Right renal cortex interstitium (tissue), 3 donors: Measurements from ENCODE around the gene STXBP6. TPM values are rescaled to one million over a fixed set of nuclear protein-coding genes. Genes with fewer than 3 reads are reported as not detected.
A peak's percentile ranks its signal among the peaks of the same experiment; 100 is the strongest.
"Not testable (repeated sequence)": the region's sequence is repeated elsewhere in the genome, so short reads cannot be mapped to it uniquely, and the experiment has no call there.

Experiments used
- DNase-seq, 3 donors: peaks; one replicate each; pipeline ENCODE4 v3.0.0-alpha.2; 2013; ENCODE audit warnings: low read depth in 3 of 3, low spot score in 2 of 3
- polyA plus RNA-seq, 3 donors: library from polyadenylated mRNA; unstranded; fragments of 120-200 nt; gene quantifications; one replicate each; pipeline ENCODE4 v1.2.1, GENCODE V29; 2013; ENCODE audit not compliant: insufficient read length in 3 of 3

Gene STXBP6
- polyA plus RNA-seq, 3 donors: 8.8 to 9.4 (median 9.2) TPM

DNA sequence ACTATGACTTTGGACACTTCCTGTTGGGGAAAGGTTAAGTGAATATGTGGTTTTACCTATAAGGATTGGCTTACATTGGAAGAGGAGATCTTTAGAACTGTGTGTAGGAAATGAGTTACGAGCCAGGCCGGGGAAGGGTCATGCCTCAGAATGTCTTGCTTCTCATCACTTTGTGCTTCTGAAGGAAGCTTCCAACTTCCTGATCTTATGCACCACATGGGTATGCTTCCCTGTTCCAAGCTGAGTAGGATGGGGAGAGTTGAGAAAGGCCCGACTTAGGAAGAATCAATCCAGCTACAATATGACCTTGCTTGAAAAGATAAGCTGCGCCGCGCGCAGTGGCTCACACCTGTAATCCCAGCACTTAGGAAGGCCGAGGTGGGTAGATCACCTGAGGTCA, 59.9 kb downstream of the STXBP6 start:
- no peak for DNase-seq

DNA sequence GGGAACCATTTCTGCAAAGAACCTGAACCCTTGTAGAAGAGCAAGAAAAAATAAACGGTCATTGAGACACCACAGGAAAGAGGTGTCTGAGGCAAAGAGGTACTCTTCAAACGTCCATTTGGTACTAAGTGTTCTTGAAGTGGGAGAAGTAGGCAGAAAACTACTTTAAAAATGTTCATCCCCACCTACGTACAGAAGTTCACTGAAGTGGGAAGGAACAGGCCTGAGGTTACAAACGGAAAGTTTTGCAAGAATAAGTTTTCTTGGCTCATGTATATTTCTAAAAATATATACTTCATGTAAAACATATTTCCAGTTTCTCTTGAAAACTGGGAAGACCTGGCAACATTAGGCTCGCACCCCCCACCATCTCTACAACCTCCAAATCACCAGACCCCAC, 61.2 kb downstream of the STXBP6 start:
- DNase-seq: no peak

DNA sequence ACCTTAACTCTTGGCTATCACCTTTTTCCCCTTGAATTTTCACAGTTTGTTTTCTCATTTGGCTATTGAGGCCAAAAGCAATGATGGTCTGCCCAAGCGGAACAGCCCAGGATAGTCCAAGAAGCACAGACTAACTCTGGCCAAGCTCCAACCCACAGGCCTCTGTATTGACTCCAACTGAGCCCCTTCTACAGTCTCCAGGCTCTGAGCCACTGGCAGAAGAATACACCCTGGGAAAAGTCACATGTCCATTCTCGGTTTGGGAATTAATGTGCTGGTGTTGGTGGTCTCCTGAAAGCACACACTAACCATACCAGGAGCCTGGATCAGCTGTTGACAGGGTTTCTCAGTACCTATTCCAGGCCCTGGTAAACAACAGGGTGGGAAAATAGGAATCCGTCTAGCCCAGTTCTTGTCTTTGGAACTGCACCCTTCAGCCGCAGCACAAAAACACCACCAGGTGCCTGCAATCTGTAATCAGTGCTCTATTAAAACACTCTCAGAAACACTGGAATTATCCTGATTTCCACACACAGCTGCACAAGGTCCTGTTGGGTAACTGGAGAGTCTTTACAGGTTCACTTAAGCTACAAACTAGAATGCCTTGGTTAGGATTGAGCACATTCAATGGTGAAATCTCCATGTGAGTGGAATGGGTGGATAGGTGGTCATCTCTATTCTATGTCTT, 63.6 kb downstream of the STXBP6 start:
- no peak for DNase-seq

DNA sequence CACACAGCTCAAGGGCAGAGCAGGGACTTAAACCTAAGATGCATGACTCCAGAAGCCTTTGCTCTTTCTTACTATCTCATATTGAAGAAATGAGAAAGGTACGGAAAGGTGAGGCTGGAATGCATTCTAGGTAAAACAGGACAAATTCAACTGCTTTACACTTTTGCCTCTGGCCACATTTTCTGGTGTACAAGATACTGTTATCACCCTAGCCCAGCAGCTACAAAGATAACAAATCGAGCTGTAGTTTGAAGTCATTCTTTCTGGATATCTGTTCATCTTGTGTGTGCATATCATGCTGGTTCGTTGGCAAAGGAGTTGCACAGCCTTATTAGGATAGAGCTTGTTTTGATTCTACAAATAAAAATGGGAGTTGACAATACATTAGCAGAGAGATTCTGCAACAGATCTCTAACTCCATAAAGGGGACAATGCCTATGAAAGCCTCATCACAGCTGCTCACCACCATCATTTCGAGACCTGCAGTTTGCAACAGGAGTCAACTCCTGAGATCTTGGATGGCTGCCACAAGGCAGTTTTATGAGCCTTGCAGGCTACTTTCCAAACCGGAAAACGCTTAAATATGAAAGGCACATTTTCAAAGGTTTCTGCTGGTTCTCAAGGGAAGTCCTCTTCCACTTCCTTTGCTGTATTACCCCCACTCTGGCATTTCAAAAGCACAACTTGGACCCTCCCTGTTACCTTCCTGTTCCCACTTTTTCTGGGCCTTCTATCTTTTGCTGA, 64.9 kb downstream of the STXBP6 start:
- peak in 2 of 3 donors; percentile 10 to 32 for DNase-seq

DNA sequence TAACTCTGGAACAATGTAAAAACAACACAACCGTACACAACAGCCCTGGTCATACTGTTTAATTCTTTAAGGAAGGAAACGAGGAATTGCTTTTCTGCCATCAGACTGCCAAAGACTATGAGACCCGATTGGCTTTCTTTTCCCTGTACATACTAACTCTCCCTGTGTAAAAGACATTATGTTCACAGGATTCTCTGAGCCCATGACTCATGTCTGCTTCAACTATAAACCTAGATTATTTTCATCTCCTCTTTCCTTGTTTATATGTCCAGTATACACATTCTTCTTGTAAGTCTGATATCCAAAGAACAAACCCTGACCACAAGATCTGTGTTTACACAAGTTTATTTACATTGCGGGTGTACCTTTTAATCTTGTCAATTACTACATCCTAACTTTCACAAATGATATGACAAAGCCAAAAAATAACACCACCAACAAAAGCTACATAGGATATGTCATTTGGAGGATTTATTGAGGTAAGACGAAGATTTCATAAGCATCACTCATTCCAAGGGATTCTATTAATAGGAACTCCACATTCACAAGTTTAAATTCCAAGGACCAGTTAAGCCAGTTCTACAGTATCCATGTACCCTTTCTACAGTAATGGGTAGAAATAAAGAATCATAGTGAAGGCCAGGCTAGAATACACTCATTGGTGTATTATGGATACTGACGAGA, 67.3 kb downstream of the STXBP6 start:
- no peak for DNase-seq

DNA sequence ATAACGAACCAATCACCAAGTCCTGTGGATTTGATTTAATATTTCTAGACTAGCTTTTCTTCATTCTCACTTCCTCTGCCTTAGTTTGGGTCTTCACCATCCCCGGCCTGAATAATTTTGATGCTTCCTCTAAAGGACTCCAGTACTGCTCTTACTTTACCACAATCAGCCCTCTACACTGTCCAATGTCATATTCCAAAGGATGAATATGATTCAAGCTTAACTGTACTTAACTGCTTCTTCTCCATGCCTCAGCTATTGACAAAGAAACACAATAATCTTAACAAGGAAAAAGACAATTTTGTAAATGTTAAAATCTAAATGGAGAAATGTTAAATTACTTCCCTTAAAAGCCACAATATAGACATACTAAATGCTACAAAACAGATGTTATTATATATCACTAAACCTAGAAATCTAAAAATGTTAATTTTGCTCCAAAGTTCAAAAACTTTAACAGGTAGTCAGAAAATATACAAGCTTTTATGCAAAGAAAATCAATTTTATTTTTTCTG, 70.2 kb downstream of the STXBP6 start:
- DNase-seq: no peak

DNA sequence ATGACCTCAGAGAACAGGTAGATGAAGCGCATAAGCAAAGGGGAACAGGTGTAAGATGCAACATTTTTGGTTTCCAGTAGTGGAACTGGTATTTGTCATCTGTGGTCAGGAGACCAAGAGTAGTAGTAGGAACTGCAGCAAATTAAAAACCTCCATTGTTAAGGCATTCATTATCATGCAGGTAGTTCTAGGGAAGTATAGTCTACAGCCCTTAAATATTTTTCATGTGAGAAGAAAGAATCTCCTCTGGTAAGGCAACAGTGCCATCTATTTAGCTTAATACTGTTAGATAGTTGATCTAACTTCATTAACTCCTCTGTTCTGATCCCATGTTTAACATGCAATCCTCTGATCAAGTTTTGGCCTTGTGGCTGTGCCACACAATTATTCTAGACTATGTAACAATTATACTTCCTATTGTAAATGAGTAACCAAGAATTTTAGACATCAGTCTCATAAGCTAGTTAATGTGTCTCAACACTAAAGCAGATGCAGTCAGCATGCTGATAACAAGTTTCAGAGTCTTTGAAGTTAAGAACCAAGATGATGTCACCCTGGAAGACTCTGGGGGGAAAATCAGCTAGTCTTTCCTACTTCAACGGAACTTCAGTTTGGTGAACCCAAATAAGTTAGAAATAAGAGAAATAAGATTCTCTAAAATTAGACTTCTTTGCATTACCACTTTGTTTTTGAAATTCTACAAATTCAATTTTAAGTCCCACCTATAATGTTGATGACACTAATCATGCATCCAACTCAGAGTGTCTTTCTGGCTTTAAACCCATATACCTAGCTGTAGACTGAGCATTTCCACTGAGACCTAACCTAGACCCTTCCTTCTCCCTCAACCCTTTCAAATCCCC, 70.9 kb downstream of the STXBP6 start:
- DNase-seq: no peak

DNA sequence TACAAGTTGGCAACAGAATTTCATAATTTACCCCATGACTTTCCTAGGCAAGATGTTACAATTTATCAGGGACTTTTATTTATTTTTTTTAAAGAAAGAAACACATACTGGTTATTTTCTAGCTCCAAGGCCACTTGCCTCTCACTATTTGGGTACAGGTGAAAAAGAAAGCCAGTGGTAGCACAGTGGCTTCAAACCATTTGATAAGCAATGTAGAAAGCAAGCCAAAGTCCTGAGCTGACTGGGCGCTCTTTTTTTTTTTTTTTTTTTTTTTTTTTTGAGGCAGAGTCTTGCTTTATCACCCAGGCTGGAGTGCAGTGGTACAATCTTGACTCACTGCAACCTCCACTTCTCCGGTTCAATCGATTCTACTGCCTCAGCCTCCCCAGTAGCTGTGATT, 73.3 kb downstream of the STXBP6 start:
- DNase-seq: no peak

DNA sequence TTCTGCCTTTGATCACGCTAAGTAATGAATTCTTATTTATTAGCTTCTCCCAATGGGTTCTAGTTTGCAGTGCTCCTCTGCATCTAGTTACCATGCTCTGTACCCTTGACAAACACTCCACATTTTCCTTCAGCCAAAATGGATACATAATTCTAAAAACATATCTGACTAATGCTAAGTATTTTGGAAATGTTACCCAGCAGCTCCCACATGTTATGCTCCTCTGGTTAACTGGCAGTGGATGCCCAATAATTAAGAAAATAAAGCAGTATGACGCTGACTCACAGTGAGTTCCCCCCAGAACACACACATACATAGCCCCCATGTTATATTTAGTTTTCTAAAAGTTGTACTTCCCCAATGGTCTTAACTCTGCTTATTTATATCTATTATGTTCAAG, 74.6 kb downstream of the STXBP6 start:
- DNase-seq: no peak

DNA sequence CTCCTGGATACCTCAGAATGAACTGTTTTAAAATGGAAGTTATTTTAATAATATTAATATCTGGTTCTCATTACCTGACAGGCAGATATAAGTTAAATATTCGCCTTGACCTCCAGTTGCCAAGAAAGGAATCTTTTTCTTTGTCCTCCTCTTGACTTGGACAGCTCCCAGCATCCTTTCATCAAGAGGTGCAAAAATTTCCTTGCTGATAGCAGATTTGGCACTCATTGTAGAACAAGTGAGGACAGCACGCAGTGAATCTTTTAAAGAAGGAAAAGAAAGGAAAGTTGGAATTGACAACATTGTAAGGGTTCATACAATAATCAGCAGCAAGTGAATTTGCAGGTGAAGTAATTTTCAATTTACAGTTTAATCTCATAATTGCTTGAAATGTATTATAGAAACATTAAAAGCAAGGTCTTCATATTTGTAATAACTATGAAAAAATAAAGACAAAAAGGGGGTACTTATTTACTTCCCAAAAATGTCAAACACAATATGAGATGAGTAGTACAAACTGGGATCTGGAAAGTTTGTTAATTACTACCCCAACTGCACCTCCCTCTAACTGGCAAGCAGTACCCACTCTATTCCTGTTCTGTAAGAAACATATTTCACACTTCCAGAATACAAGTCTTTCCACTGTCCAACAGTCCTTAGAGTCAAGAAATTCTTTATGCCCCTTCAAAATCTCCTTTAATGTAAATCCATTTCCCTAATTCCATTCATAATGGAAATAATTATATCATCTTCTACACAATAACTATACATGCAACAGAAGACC, 75.2 kb downstream of the STXBP6 start:
- DNase-seq: no peak

DNA sequence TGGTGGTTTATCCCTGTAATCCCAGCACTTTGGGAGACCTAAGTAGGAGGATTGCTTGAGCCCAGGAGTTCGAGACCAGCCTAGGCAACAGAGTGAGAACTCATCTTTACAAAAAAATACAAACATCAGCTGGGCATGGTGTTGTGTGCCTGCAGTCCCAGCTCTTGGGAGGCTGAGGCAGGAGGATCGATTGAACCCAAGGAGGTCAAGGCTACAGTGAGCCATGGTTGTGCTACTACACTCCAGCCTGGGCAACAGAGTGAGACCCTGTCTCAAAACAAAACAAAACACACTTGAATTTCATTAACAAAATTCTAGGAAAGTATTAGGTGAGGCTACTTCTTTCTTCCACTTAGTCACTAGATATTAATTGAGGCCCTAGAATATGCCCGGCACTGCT, 77.1 kb downstream of the STXBP6 start:
- DNase-seq: no peak

DNA sequence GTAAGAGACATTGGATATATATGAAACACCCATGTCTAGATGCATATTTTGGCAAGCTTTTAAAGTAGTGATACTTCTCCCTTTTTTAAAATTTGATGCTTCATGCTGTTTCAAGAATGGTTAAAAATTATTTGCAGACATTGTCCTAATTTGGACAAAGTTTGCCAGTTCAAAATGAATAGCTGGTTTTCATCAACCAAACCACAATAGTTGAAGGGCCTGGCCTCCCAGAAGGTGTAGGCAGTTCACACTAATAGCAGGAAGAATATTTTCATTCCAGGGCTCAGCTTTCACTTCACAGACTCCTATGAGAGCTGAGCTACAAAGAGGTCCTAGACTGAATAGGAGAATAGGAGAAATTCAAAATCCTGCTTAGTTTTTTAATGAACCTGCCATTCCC, 78.7 kb downstream of the STXBP6 start:
- DNase-seq: no peak

DNA sequence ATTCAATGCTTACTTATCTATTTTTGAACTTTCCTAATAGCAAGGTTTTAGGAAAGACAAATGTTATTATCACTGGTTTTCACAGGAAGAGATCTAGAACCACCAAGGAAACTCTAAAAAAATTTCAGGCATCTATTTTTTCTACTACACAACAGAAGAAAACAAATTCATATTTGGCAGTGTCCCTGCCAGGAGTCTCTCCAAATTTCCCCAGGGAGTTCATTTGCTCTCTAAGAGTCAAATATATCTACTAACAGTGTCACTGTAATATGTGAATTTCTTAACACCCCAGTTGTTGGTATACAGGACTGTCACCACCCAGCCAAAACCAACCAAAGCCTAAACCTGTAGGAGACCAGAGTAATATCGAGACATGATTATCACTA, 83.4 kb downstream of the STXBP6 start:
- DNase-seq: no peak

DNA sequence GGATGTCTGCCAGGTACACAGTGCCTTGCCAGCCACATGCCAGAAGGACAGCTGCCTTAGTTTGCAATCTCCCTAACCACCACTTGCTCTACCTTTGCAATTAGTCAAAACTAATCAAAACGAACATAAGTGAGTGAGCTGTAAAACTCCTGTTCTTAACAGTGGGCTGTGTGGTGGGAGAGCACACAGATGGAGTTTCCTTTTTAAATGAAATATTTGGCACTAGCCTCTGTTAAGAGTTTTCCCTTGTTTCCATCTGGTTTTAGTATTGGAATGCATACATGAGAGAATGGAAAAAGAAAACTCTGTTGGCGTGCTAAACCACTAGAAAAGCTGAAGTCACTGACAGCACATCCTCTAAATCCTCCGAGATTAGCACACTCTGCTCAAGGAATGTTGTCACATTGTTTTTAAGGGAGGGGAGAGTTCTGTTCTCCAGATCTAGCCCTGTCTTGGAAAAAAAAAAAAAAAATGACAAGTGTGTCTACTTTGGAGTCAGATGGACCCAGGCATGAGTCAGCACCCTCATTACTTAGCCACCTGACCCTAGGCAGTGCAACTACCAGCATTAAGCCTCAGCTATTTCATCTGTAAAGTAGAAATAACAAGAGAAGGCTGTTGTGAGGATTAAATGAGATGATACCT, 83.9 kb downstream of the STXBP6 start:
- DNase-seq: no peak

DNA sequence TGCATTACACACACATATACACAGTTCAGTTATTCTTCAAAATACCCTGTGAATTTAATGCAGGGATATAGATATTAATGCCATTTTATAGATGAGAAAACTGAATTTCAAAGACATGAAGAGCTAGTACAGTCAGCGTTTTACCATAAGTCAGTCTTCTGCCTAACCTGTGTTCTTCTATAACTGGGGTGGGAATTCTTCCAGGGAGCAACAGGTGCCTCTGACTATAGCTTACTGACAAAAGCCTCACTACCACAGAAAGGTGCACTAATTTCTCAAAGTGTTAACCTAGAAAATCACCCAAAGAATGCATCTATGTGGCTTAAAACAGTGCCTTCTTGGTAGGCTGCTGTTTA, 84.4 kb downstream of the STXBP6 start:
- DNase-seq: no peak

DNA sequence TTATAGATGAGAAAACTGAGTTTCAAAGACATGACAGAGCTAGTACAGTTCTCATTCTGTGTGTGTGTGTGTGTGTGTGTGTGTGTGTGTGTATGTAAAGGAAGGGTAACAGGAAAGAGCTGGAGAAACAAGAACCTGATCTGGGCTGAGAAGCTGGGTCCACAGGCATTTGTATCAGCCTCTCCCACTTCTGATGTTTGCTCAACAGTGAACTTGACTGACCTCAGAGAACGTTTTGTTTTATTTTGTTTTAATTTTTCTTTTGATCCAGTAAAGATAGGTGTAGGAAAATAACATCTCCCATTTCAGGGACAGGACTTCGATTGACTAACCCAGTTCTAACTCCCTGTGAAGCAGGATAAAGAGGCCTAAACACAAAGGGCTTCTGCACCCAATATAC, 85.4 kb downstream of the STXBP6 start:
- DNase-seq: no peak

DNA sequence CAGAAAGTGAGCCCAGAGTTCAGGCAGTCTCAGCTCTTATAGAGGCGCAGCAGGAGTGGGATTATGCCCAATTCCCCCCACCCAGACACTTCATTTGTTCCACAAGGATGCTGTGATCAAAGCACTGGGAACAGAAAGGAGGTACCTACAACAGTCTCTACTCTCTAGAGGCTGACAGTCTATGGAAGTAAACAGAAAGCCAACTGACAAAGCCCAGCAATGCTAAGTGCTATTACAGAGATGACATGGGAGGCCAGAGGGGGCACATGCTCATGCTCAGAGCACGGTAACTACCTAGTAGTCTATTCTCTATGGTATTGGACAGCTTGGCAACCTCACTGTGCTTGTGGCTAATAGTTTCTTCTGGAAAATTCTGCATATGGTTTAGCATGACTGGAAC, 85.9 kb downstream of the STXBP6 start:
- DNase-seq: no peak

DNA sequence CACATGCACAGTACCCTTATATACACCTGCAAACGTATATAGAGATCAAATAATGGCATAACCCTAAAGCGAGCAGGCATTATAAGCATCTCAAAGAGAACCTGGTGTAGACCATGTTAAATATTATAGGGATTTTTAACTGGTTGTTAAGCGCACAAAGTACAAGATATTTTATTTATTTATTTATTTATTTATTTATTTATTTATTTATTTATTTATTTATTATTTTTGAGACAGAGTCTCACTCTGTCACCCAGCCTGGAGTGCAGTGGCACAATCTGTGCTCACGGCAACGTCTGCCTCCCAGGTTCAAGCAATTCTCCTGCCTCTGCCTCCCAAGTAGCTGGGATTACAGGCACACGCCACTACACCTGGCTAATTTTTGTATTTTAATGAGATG, 87.8 kb downstream of the STXBP6 start:
- not testable (repeated sequence) for DNase-seq

DNA sequence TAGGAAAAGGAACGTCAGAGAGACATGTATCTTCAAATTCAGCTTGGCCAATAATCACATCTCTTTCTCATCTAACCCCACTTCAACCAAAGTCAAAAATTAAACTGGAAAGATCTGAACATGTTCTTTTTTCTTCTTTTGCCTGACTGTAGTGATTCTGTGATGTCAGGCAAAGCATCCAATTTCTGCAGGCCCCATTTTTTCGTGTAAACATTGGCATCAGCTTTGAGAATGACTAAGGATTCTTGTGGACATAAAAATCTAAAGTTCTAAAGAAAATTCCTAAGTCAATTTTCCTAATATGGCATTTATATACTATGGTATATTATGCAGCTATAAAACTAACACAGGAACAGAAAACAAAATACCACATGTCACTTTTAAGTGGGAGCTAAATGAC, 89.1 kb downstream of the STXBP6 start:
- no peak for DNase-seq
